Measurements from ENCODE around the gene ADH5.
"Not testable (repeated sequence)": the region's sequence is repeated elsewhere in the genome, so short reads cannot be mapped to it uniquely, and the experiment has no call there.

ADH5 gene

DNA sequence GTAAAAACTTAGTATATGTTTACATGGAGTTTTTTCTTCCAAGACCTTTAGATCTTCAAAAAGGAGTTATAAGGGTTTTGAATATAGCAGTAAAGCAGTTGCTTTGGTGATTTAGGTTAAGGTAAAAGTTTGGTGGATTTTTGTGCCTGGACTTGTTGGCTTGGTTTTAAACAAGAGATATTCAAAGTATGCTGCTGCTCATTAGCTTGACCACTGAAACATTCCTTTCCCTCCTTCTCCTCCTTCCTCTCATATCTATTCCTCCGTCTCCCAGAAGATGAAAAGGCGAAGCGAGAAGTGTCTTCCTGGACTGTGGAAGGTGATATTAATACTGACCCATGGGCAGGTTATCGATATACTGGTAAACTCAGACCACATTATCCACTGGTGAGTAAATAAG lies 54.6 kb downstream of the ADH5 start:
- in situ Hi-C loops (cut with MboI; ENCODE audit: low sequenced_read_pairs), result no loop called here

- in situ Hi-C loops (cut with MboI; ENCODE audit: low sequenced_read_pairs), result no loop called here
These were observed 58.7 kb downstream of the ADH5 start for GRCh38 chr4:99029852-99030251.

- in situ Hi-C loops (cut with MboI; ENCODE audit: low sequenced_read_pairs), result no loop called here
These were observed 59.4 kb downstream of the ADH5 start for GRCh38 chr4:99029018-99029735.

DNA sequence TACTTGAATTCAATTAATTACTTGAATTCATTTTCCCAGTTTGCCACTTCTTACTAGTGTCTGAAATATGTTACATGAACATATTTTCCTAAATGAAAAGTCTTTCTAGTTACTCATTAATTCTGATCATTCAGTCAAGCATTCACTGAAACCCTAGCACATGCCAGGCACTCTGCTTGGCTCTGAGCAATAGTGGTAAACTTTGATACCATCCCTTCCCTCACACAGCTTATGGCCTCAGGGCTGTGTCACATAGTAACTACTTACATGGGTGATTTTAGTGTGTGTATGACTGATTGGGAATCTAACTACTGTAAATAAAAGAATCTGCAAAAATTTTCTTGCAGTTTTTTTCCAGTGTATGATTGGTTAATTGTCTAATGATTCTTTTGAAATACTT lies 60.4 kb downstream of the ADH5 start:
- in situ Hi-C loops (cut with MboI; ENCODE audit: low sequenced_read_pairs), result no loop called here

GRCh38 chr4:99027304-99027703 lies 61.3 kb downstream of the ADH5 start:
- in situ Hi-C loops (cut with MboI; ENCODE audit: low sequenced_read_pairs), result no loop called here

DNA sequence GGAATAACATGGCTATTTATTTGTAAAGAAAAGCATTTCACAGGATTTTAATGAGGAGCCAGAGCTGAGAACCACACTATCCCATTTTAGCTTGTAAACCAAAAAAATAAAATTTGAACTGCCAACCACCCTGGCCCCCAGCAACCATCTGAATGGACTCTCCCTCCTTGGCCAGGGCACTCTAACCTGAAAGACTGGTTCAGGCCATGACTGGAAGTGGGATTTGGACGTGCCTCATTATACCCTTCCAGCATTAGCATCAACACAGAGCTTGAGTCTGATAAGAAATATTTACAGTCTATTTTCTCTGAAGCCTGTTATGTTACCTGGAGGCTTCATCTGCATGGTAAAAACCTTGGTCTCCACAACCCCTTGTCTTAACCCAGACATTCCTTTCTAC lies 63.1 kb downstream of the ADH5 start:
- in situ Hi-C loops (cut with MboI; ENCODE audit: low sequenced_read_pairs), result no loop called here

GRCh38 chr4:99024481-99025275 lies 63.9 kb downstream of the ADH5 start:
- in situ Hi-C loops (cut with MboI; ENCODE audit: low sequenced_read_pairs), result no loop called here

GRCh38 chr4:99023800-99024251 lies 64.8 kb downstream of the ADH5 start:
- in situ Hi-C loops (cut with MboI; ENCODE audit: low sequenced_read_pairs), result not testable (repeated sequence)

DNA sequence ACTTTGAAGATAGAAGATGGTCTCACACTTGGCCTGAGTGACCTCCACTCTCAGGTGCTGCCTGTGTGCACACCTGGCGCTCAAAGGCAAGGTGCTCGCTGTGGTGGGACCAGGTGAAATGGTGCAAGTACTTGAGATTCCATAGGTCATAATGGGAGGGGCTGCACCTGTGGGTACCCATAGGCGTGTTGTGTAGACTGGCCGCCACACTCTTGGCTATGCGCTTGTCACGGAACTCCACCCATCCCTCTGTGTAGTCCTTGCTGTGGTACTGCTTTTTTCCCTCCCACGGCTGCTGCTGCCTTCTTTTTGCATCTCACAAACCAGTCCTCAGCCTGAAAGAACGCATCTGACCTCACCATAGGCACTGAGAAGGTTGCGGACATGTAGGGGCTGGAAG lies 66.0 kb downstream of the ADH5 start:
- in situ Hi-C loops (cut with MboI; ENCODE audit: low sequenced_read_pairs), result no loop called here

DNA sequence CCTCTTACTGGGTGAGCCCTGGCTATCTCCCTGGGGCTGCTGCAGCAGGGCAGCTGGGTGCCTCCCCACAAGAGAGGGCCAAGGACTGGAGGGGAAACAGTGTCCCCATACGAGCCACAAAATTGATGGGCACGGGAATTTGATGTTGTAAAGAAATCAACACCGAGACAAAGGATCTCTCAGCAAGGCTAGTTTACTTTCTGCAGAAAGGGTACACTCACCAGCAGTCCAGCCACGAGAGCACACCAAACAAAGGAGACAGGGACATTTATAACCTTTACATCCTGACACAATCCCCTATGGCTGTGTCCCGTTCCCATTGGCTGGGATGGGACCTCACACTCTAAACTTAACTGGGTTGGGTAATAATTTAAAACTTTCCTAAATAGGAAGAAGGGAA lies 67.2 kb downstream of the ADH5 start:
- in situ Hi-C loops (cut with MboI; ENCODE audit: low sequenced_read_pairs), result no loop called here

Data from hTERT RPE-1 (cell line).